Natural killer cell (primary cell): ENCODE results near the gene ETNK2. TPM values are rescaled to one million over a fixed set of nuclear protein-coding genes. Genes with fewer than 3 reads are reported as not detected.

ENCODE experiments used
- ATAC-seq, 3 donors: fragments of 150-1000 bp in 2 of 3; fragments of 200-7000 bp in 1 of 3; cut with Tn5 transposase; 1 replicate in 1 of 3; 2 replicates in 2 of 3; pipeline ENCODE4 v1.10.0; 2021; ENCODE audit warnings: mild to moderate bottlenecking in 2 of 3, moderate library complexity in 2 of 3
- DNase-seq, 2 donors: peaks; one replicate each; pipeline versions ENCODE4 v3.0.0 to v3.0.0-alpha.2; 2013 to 2021; ENCODE audit warnings: mixed read lengths in 1 of 2
- H3K27ac ChIP-seq: one replicate; pipeline ENCODE4 v1.5.1; 2013; ENCODE audit warnings: mild to moderate bottlenecking, low read length
- H3K27me3 ChIP-seq: one replicate; pipeline ENCODE4 v1.6.1; 2013; ENCODE audit warnings: low read length; ENCODE audit not compliant: control insufficient read depth, insufficient read depth
- H3K36me3 ChIP-seq: one replicate; pipeline ENCODE4 v1.6.1; 2013; ENCODE audit warnings: low read length; ENCODE audit not compliant: control insufficient read depth, insufficient read depth
- H3K4me1 ChIP-seq: one replicate; pipeline ENCODE4 v1.6.1; 2013; ENCODE audit warnings: low read length; ENCODE audit not compliant: control insufficient read depth, insufficient read depth
- H3K4me3 ChIP-seq: one replicate; pipeline ENCODE4 v1.5.1; 2013; ENCODE audit warnings: low read length
- H3K9me3 ChIP-seq: one replicate; pipeline ENCODE4 v1.6.1; 2013; ENCODE audit warnings: low read length; ENCODE audit not compliant: control insufficient read depth, insufficient read depth
- H3K27ac Mint-ChIP-seq, 2 donors: one replicate each; pipeline ENCODE4 v1.8.0; 2022; ENCODE audit warnings: mild to moderate bottlenecking in 2 of 2, mixed read lengths in 2 of 2, moderate library complexity in 1 of 2
- H3K27me3 Mint-ChIP-seq, 2 donors: one replicate each; pipeline ENCODE4 v1.8.0; 2022; ENCODE audit warnings: low read depth in 2 of 2, mixed read lengths in 2 of 2
- H3K36me3 Mint-ChIP-seq: one replicate; pipeline ENCODE4 v1.8.0; 2022; ENCODE audit warnings: mixed read lengths
- H3K4me1 Mint-ChIP-seq, 2 donors: one replicate each; pipeline ENCODE4 v1.8.0; 2022; ENCODE audit warnings: mixed read lengths in 2 of 2
- H3K4me3 Mint-ChIP-seq: one replicate; pipeline ENCODE4 v1.8.0; 2022; ENCODE audit warnings: mild to moderate bottlenecking, moderate library complexity, mixed read lengths
- H3K9me3 Mint-ChIP-seq, 2 donors: one replicate each; pipeline ENCODE4 v1.8.0; 2022; ENCODE audit warnings: mixed read lengths in 2 of 2
- CTCF ChIP-seq: fragments of 200-600 bp; IDR thresholded peaks from one replicate; pipeline ENCODE4 v1.8.0; 2022; ENCODE audit warnings: antibody characterized with exemption
- whole genome bisulfite sequencing: methylation state at CpG from one replicate; pipeline ENCODE4 v1.1.7; 2013; ENCODE audit warnings: missing lambda C conversion rate; ENCODE audit not compliant: insufficient coverage; 5-methylcytosine and 5-hydroxymethylcytosine counted together
- intact Hi-C: fragments of 100-400 bp; cut with micrococcal nuclease; formaldehyde crosslinking; loops from one replicate; pipeline ENCODE4 v1.14.2; 2022
- total RNA-seq, 4 donors: library from RNA; stranded (reverse); fragments of 120-200 nt in 1 of 4; gene quantifications; one replicate each; pipeline versions ENCODE4 v1.2.3 to v1.2.4, GENCODE V29; 2013 to 2022

Gene ETNK2
- total RNA-seq, 3 donors from 2014 or later (not counting 1 experiment from before 2014, with no cell fraction given): 5.1 to 5.8 (median 5.5) TPM

GRCh38 chr1:204194771-204195170 is 42.9 kb upstream of the ETNK2 start:
- Histone ChIP-seq H3K4me1 (peaks cover 6% of the 10 kb centered on the region), H3K27me3 (no peaks in the 10 kb centered on the region), H3K27ac (no peak overlapping the region), H3K9me3 (no peaks in the 10 kb centered on the region), H3K36me3 (no peaks in the 10 kb centered on the region), H3K4me3 (no peak overlapping the region)
- Mint-ChIP-seq H3K4me1 (peaks cover 0 to 16% of the 10 kb centered on the region in 2 donors), H3K4me3 (no peak overlapping the region), H3K27me3 (peaks cover 15 to 17% of the 10 kb centered on the region in 2 donors), H3K36me3 (no peaks in the 10 kb centered on the region), H3K9me3 (no peaks in the 10 kb centered on the region), H3K27ac (no peak overlapping the region)
- 29% methylated on average over 7 of the region's 7 CpGs for WGBS
- intact Hi-C loops: no loop called here
- TF ChIP-seq CTCF: no peak
- DNase-seq: no peak
- ATAC-seq: no peak

- Mint-ChIP-seq H3K27me3 (peaks cover 20 to 24% of the 10 kb centered on the region in 2 donors), H3K4me1 (peaks cover 0 to 16% of the 10 kb centered on the region in 2 donors), H3K36me3 (no peaks in the 10 kb centered on the region), H3K27ac (no peak overlapping the region), H3K4me3 (no peak overlapping the region), H3K9me3 (no peaks in the 10 kb centered on the region)
- no peak for TF ChIP-seq CTCF
- no peak for ATAC-seq
- Histone ChIP-seq H3K4me1 (peaks cover 13% of the 10 kb centered on the region), H3K4me3 (no peak overlapping the region), H3K27ac (no peak overlapping the region), H3K27me3 (no peaks in the 10 kb centered on the region), H3K9me3 (no peaks in the 10 kb centered on the region), H3K36me3 (no peaks in the 10 kb centered on the region)
- intact Hi-C loops: no loop called here
- no peak for DNase-seq
- 88% methylated on average over 2 of the region's 2 CpGs for WGBS
Observed at GRCh38 chr1:204194080-204194479, 42.2 kb upstream of the ETNK2 start.

- 86% methylated on average over 3 of the region's 3 CpGs for WGBS
- DNase-seq: no peak
Observed at GRCh38 chr1:204192589-204193352, 40.9 kb upstream of the ETNK2 start.

More at GRCh38 chr1:204192589-204193352, 40.9 kb upstream of the ETNK2 start:
- no peaks in the 10 kb centered on the region for H3K36me3 Mint-ChIP-seq
- H3K36me3 ChIP-seq: no peaks in the 10 kb centered on the region
- H3K27ac ChIP-seq: no peak overlapping the region
- peaks cover 0 to 20% of the 10 kb centered on the region in 2 donors for H3K4me1 Mint-ChIP-seq
- H3K4me1 ChIP-seq: peaks cover 13% of the 10 kb centered on the region
- no peak overlapping the region for H3K4me3 Mint-ChIP-seq
- H3K4me3 ChIP-seq: no peak overlapping the region
- no peak overlapping the region for H3K27ac Mint-ChIP-seq
- TF ChIP-seq CTCF: no peak
- H3K9me3 Mint-ChIP-seq: no peaks in the 10 kb centered on the region
- peaks cover 27 to 34% of the 10 kb centered on the region in 2 donors for H3K27me3 Mint-ChIP-seq
- no peaks in the 10 kb centered on the region for H3K27me3 ChIP-seq
- no peak for ATAC-seq
- intact Hi-C loops: no loop called here
- H3K9me3 ChIP-seq: no peaks in the 10 kb centered on the region
